Mesodermal cell (in vitro differentiated cells): ENCODE results near the gene KRTAP2-1.
A peak's percentile ranks its signal among the peaks of the same experiment; 100 is the strongest.
"Not testable (repeated sequence)": the region's sequence is repeated elsewhere in the genome, so short reads cannot be mapped to it uniquely, and the experiment has no call there.

Source experiments
- H3K27ac ChIP-seq: 2 replicates; pipeline ENCODE4 v1.7.0; 2013; ENCODE audit warnings: mild to moderate bottlenecking, low read depth, low read length, moderate library complexity; ENCODE audit not compliant: severe bottlenecking
- H3K36me3 ChIP-seq: 2 replicates; pipeline ENCODE4 v1.7.1; 2013; ENCODE audit warnings: mild to moderate bottlenecking, low read length, moderate library complexity; ENCODE audit not compliant: control insufficient read depth, insufficient read depth
- H3K4me1 ChIP-seq: one replicate; pipeline ENCODE4 v1.7.1; 2013; ENCODE audit warnings: mild to moderate bottlenecking, low read length; ENCODE audit not compliant: insufficient read depth, control insufficient read depth, poor library complexity, severe bottlenecking
- H3K4me3 ChIP-seq: 2 replicates; pipeline ENCODE4 v1.7.0; 2013; ENCODE audit warnings: low read length, control low read depth, mild to moderate bottlenecking; ENCODE audit not compliant: insufficient read depth, poor library complexity, severe bottlenecking; ENCODE audit errors: extremely low read depth
- H3K9me3 ChIP-seq: 2 replicates; pipeline ENCODE4 v1.7.1; 2013; ENCODE audit warnings: mild to moderate bottlenecking, low read length, moderate library complexity; ENCODE audit not compliant: control insufficient read depth
- WGBS, 2 experiments: methylation state at CpG; one replicate each; pipeline ENCODE4 v1.1.5; 2013; ENCODE audit warnings: missing lambda C conversion rate in 2 of 2; ENCODE audit not compliant: insufficient coverage in 2 of 2; 5-methylcytosine and 5-hydroxymethylcytosine counted together

Gene KRTAP2-1

GRCh38 chr17:41067281-41067680 is 20.2 kb upstream of the KRTAP2-1 start:
- Histone ChIP-seq H3K27ac (no peak overlapping the region), H3K4me3 (no peak overlapping the region), H3K36me3 (no peaks in the 10 kb centered on the region), H3K9me3 (no peaks in the 10 kb centered on the region), H3K4me1 (no peaks in the 10 kb centered on the region)

GRCh38 chr17:41065829-41066624 is 18.9 kb upstream of the KRTAP2-1 start, which contains the start of gene KRTAP2-4:
KRTAP2-4 (minus strand) TSS chr17:41065879; CDS start chr17:41065845, 34 bp downstream.
- WGBS, 2 experiments, result 80 to 86% methylated on average over 3 to 5 of the region's 6 CpGs
- no peak within 1 kb of the TSS for H3K4me3 ChIP-seq
- no peaks in the 10 kb centered on the region for H3K36me3 ChIP-seq
- H3K9me3 ChIP-seq, result no peaks in the 10 kb centered on the region
- H3K4me1 ChIP-seq, result no peaks in the 10 kb centered on the region
- no peak within 1 kb of the TSS for H3K27ac ChIP-seq

- H3K36me3 ChIP-seq, H3K4me1 ChIP-seq, H3K27ac ChIP-seq, H3K9me3 ChIP-seq, H3K4me3 ChIP-seq: not testable (repeated sequence)
- WGBS, 2 experiments, result 84% methylated on average over 3 of the region's 16 CpGs
Measured at GRCh38 chr17:41065016-41065689, 18.0 kb upstream of the KRTAP2-1 start.

DNA sequence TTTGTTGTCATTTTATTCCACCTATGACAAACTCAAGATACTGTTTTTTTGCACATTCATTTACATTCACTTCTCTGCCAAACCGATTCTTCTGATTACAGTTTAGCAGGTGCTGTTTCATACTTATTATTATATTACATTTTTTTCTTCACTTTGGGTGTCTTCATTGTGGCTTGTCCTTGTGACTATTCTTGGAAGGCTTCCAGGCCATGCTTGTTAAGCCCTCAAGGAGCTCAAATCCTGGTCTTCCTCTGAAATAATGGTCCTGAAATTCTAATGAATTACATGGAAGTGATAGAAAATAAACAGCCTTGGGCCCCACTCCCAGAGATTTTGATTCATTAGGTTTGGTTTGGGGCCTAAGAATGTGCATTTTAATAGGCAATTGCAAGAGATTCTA is 17.2 kb upstream of the KRTAP2-1 start:
- peaks cover 6% of the 10 kb centered on the region for H3K4me1 ChIP-seq
- H3K9me3 ChIP-seq, result no peaks in the 10 kb centered on the region
- WGBS, 2 experiments, result no CpG with 5 or more reads among the region's 1 CpG

DNA sequence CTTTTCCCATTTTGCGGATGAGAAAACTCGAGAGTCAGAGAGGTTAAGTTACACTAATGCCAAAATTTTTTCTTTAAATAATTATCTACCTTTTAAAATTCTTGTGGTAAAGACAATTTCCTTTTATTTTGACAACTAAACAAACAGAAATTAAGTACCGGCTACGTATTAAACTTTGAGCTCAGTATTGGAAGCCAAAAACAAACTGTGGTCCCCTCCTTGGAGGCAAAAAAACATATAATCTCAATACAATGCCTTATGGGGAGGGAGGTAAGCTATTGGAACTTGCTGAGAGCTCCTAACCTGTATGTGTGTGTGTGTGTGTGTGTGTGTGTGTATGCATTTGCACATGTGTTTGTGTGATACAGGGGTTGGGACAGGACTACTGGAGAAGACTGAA is 16.3 kb upstream of the KRTAP2-1 start:
- no peaks in the 10 kb centered on the region for H3K9me3 ChIP-seq
- H3K4me3 ChIP-seq, result no peak overlapping the region
- H3K27ac ChIP-seq, result no peak overlapping the region
- no peaks in the 10 kb centered on the region for H3K36me3 ChIP-seq
- H3K4me1 ChIP-seq, result peaks cover 11% of the 10 kb centered on the region
- WGBS, 2 experiments, result no CpG with 5 or more reads among the region's 4 CpGs

More for the DNA sequence above, 17.2 kb upstream of the KRTAP2-1 start:
- Histone ChIP-seq H3K4me3 (no peak overlapping the region), H3K27ac (no peak overlapping the region), H3K36me3 (no peaks in the 10 kb centered on the region)

DNA sequence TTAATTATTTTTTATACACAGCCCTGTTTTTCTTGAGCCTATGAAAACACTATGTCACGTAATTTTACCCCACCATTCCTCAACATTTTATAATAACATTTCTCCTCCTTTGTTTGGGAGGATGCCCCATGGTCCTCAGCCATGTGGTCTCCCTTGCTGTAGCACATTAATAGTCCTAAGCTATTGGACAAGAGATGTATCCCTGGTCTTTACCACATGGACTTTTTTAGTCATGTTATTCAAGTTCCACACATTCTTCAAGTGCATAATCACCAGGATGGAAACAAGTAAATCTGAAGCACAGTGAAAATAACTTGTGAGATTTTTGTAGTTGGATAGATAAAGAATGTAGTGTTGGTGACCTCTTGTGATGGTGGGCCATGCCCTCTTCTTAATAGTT is 14.8 kb upstream of the KRTAP2-1 start:
- H3K4me3 ChIP-seq, result no peak overlapping the region
- H3K9me3 ChIP-seq, result peaks cover 5% of the 10 kb centered on the region
- peak overlapping the region; percentile 58 for H3K27ac ChIP-seq
- peaks cover 11% of the 10 kb centered on the region for H3K4me1 ChIP-seq
- no peaks in the 10 kb centered on the region for H3K36me3 ChIP-seq
- WGBS, 2 experiments, result 89% methylated on average over 1 of the region's 1 CpG; no CpG with 5 or more reads in 1 of the 2 experiments

- Histone ChIP-seq H3K4me3 (no peak within 1 kb of the TSS), H3K9me3 (peaks cover 11% of the 10 kb centered on the region), H3K27ac (peak within 1 kb of the TSS; percentile 63), H3K4me1 (peaks cover 11% of the 10 kb centered on the region), H3K36me3 (no peaks in the 10 kb centered on the region)
- WGBS, 2 experiments, result 83 to 87% methylated on average over 2 to 6 of the region's 6 CpGs
Measured at GRCh38 chr17:41060052-41060604, 13.0 kb upstream of the KRTAP2-1 start, which contains the start of gene KRTAP2-3. KRTAP2-3 (minus strand) TSS chr17:41060114; CDS start chr17:41060050, 64 bp downstream.

DNA sequence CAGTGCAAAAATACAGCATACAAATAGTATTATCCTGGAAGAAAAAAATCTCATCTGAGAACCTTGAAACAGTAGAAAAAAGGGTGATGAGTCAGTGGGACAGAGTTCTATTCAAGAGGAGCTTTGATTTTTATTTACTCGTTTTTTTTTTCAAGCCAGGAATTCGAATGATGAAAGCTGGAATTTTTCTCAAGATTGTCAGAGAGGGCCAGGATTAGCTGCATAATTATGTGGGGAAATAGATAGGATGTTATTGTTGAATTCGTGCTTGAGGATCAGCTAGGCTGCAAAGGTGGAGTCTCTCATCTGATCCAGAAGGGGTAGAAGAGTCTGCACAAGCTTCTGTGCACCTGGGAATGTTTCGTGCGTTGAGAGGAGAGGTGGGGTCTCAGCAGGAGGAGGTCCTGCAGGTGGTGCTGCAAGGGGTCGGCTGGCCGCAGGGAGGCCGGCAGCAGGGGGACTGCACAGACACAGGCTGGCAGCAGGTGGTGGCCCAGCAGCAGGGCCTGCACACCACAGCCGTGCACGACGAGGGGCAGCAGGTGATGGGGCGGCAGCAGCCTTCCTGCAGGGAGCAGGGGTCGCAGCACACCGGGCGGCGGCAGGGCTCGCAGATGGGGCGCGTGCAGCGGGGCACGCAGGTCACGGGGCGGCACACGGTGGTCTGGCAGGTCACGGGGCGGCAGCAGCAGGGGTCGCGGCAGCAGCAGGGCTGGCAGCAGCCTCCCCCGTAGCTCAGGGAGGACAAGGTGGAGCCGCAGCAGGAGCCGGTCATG is 12.3 kb upstream of the KRTAP2-1 start:
- 72 to 77% methylated on average over 4 to 5 of the region's 31 CpGs for WGBS, 2 experiments
- H3K36me3 ChIP-seq, H3K4me3 ChIP-seq: not testable (repeated sequence)
- peaks cover 11% of the 10 kb centered on the region for H3K4me1 ChIP-seq
- H3K27ac ChIP-seq, result peak overlapping the region; percentile 63
- peaks cover 11% of the 10 kb centered on the region for H3K9me3 ChIP-seq

GRCh38 chr17:41058741-41059140 is 11.6 kb upstream of the KRTAP2-1 start:
- peaks cover 11% of the 10 kb centered on the region for H3K9me3 ChIP-seq
- H3K36me3 ChIP-seq, result no peaks in the 10 kb centered on the region
- H3K27ac ChIP-seq, result no peak overlapping the region
- peaks cover 11% of the 10 kb centered on the region for H3K4me1 ChIP-seq
- WGBS, 2 experiments, result 100% methylated on average over 1 of the region's 5 CpGs; no CpG with 5 or more reads in 1 of the 2 experiments
- H3K4me3 ChIP-seq, result no peak overlapping the region

- Histone ChIP-seq H3K27ac (no peak overlapping the region), H3K9me3 (peaks cover 17% of the 10 kb centered on the region), H3K36me3 (no peaks in the 10 kb centered on the region), H3K4me3 (no peak overlapping the region), H3K4me1 (peaks cover 11% of the 10 kb centered on the region)
- WGBS, 2 experiments, result 100% methylated on average over 1 of the region's 1 CpG; no CpG with 5 or more reads in 1 of the 2 experiments
Measured at GRCh38 chr17:41057547-41057946, 10.4 kb upstream of the KRTAP2-1 start.
